Measurements from ENCODE around the gene AFAP1L1. TPM values are rescaled to one million over a fixed set of nuclear protein-coding genes. Genes with fewer than 3 reads are reported as not detected.

AFAP1L1 gene
- total and polyA plus RNA-seq, 9 of the 15 experiments (the other 6 are each of a cell fraction or from before 2014, with no cell fraction given) = 0.01 to 0.12 (median 0.03) TPM; not detected in 4

DNA sequence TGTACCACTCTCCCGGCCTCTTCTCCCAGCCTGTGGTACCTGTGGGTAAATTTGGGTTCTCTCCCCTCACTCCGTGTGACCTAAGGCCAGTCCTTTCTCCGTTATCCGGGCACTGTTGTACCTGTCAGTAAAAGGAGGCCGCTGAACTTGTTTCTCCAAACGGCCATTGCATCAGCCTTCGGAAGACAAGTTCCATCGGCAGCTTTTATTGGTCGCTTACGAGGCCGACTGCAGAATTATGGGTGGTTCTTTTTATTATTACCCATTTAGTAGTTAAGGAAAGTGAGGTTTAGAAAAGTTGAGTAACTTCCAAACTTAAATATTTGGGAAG lies 74.2 kb downstream of the AFAP1L1 start (continued):
- TF ChIP-seq, protein P1, sequence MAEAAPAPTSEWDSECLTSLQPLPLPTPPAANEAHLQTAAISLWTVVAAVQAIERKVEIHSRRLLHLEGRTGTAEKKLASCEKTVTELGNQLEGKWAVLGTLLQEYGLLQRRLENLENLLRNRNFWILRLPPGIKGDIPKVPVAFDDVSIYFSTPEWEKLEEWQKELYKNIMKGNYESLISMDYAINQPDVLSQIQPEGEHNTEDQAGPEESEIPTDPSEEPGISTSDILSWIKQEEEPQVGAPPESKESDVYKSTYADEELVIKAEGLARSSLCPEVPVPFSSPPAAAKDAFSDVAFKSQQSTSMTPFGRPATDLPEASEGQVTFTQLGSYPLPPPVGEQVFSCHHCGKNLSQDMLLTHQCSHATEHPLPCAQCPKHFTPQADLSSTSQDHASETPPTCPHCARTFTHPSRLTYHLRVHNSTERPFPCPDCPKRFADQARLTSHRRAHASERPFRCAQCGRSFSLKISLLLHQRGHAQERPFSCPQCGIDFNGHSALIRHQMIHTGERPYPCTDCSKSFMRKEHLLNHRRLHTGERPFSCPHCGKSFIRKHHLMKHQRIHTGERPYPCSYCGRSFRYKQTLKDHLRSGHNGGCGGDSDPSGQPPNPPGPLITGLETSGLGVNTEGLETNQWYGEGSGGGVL (CRISPR knock-in tag; IDR thresholded peaks at IDR 0.05) = no peak
- TF ChIP-seq NCOA6 (IDR thresholded peaks at IDR 0.05) (no peak), ZBTB9 (CRISPR knock-in tag; IDR thresholded peaks at IDR 0.05) (0 out of 2 replicates have a peak, but pooled peaks have one; percentile 7), ZNF12 (CRISPR knock-in tag; IDR thresholded peaks at IDR 0.05) (0 out of 2 replicates have a peak, but pooled peaks have one; percentile 13), MLX (CRISPR knock-in tag; conservative IDR thresholded peaks at IDR 0.05) (no peak), SAP30 (IDR thresholded peaks at IDR 0.05; ENCODE audit: borderline replicate concordance, insufficient read depth, low read depth, low read length, poor library complexity, severe bottlenecking) (peak; percentile 5), ADNP (tag; IDR thresholded peaks at IDR 0.05) (peak; percentile 76; the same call in 1 of the 2 replicates), CEBPG (CRISPR knock-in tag; IDR thresholded peaks at IDR 0.05) (peak; percentile 85), CEBPG (tag; conservative IDR thresholded peaks at IDR 0.05 in 1 of 2, IDR thresholded peaks at IDR 0.05 in 1 of 2) (peak; percentile 75 to 82), ZNF282 (CRISPR knock-in tag; IDR thresholded peaks at IDR 0.05) (no peak), SMARCA4 (IDR thresholded peaks at IDR 0.05) (0 out of 2 replicates have a peak, but pooled peaks have one; percentile 4), SIX5 (IDR thresholded peaks at IDR 0.05; ENCODE audit: borderline replicate concordance in 1 of 2, insufficient read depth in 1 of 2, low read depth in 1 of 2, low read length in 2 of 2) (no peak), RBM25 (IDR thresholded peaks at IDR 0.05; ENCODE audit: low read depth, low read length, severe bottlenecking) (peak; percentile 3), HSF4 (CRISPR knock-in tag; IDR thresholded peaks at IDR 0.05; ENCODE audit: borderline replicate concordance) (no peak), CEBPB (tag; IDR thresholded peaks at IDR 0.05) (peak; percentile 60), BHLHE40 (IDR thresholded peaks at IDR 0.05; ENCODE audit: low read length) (no peak)
- TF ChIP-seq, protein P2, sequence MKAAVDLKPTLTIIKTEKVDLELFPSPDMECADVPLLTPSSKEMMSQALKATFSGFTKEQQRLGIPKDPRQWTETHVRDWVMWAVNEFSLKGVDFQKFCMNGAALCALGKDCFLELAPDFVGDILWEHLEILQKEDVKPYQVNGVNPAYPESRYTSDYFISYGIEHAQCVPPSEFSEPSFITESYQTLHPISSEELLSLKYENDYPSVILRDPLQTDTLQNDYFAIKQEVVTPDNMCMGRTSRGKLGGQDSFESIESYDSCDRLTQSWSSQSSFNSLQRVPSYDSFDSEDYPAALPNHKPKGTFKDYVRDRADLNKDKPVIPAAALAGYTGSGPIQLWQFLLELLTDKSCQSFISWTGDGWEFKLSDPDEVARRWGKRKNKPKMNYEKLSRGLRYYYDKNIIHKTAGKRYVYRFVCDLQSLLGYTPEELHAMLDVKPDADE (conservative IDR thresholded peaks at IDR 0.05; ENCODE audit: control insufficient read depth, low read depth, low read length) = no peak
- TF ChIP-seq, protein P3, sequence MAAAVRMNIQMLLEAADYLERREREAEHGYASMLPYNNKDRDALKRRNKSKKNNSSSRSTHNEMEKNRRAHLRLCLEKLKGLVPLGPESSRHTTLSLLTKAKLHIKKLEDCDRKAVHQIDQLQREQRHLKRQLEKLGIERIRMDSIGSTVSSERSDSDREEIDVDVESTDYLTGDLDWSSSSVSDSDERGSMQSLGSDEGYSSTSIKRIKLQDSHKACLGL (CRISPR knock-in tag; IDR thresholded peaks at IDR 0.05; ENCODE audit: borderline replicate concordance, poor library complexity, severe bottlenecking) = no peak
- TF ChIP-seq, protein P4, sequence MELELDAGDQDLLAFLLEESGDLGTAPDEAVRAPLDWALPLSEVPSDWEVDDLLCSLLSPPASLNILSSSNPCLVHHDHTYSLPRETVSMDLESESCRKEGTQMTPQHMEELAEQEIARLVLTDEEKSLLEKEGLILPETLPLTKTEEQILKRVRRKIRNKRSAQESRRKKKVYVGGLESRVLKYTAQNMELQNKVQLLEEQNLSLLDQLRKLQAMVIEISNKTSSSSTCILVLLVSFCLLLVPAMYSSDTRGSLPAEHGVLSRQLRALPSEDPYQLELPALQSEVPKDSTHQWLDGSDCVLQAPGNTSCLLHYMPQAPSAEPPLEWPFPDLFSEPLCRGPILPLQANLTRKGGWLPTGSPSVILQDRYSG (tag; conservative IDR thresholded peaks at IDR 0.05; ENCODE audit: low read depth) = no peak
- TF ChIP-seq, protein P5, sequence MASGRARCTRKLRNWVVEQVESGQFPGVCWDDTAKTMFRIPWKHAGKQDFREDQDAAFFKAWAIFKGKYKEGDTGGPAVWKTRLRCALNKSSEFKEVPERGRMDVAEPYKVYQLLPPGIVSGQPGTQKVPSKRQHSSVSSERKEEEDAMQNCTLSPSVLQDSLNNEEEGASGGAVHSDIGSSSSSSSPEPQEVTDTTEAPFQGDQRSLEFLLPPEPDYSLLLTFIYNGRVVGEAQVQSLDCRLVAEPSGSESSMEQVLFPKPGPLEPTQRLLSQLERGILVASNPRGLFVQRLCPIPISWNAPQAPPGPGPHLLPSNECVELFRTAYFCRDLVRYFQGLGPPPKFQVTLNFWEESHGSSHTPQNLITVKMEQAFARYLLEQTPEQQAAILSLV (tag; IDR thresholded peaks at IDR 0.05) = 0 out of 2 replicates have a peak, but pooled peaks have one; percentile 27

All from K562 (cell line).